ENCODE results near the gene SMC3. TPM values are rescaled to one million over a fixed set of nuclear protein-coding genes. Genes with fewer than 3 reads are reported as not detected.

The SMC3 gene
- total and polyA plus RNA-seq, 2 of the 4 experiments (the other 2 are of a cell fraction), result 15.0 to 15.2 TPM

DNA sequence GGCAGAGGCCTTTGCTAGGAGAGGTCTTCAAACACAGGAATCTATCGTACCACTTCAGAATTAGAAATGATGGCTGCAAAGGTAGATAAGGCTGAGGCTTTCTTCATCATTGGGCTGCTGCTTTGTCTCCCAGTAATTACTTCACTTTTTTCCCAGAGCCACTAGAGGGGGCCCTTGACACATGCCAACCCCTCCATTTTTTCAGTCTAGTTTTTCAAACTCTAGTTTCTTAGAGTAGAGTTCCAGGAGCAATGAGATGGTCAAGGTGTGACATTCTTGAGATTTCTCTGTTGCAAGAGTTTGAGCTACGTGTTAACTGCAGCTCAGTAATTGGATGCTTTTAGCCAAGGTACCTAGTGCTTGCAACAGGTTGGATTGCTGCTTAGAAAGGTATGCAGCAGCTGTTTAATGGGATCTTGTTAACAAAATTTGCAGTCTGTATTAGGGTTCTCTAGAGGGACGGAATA lies 42.8 kb downstream of the SMC3 start:
- in situ Hi-C loops (cut with MboI; ENCODE audit: low sequenced_read_pairs), result loop anchor here (5.0 to 10.0 kb wide), 3 partner anchors 62 to 1524 kb away; no protein-coding TSS in a partner anchor
- H3K9me1 ChIP-seq (ENCODE audit: insufficient read depth, low read length), result no peaks in the 10 kb centered on the region

More for the DNA sequence above, 42.8 kb downstream of the SMC3 start:
- no peak overlapping the region for H4K91ac ChIP-seq (ENCODE audit: insufficient read depth, low read depth, low read length)
- no peak overlapping the region for H2BK20ac ChIP-seq (ENCODE audit: low read depth, low read length)
- H2BK120ac ChIP-seq (ENCODE audit: low read depth, low read length), result no peak overlapping the region
- POLR2A ChIA-PET (ENCODE audit: unreplicated experiment), result no interaction called here
- peaks cover 6% of the 10 kb centered on the region for H3K4me1 ChIP-seq (ENCODE audit: control insufficient read depth, insufficient read depth, low read length)
- H2AK5ac ChIP-seq (ENCODE audit: low read depth, low read length), result no peak overlapping the region
- intact Hi-C loops (cut with micrococcal nuclease) (loop anchor here (1.0 to 5.0 kb wide), 7 partner anchors 62 to 1530 kb away; partner anchors contain the start of gene PDCD4), dilution Hi-C loops (cut with HindIII; ENCODE audit: low sequenced_read_pairs, unreplicated experiment) (no loop called here)
- H3K23ac ChIP-seq (ENCODE audit: low read depth, low read length), result no peak overlapping the region
- H3K4me2 ChIP-seq (ENCODE audit: low read depth, low read length), result no peak overlapping the region
- peak; percentile 82 for ATAC-seq (ENCODE audit: low read depth)
- no peaks in the 10 kb centered on the region for H4K20me1 ChIP-seq (ENCODE audit: insufficient read depth, low read length)
- H4K8ac ChIP-seq (ENCODE audit: low read depth in 2 of 2, low read length in 2 of 2), result no peak overlapping the region
- H3K9me3 ChIP-seq (ENCODE audit: control insufficient read depth, insufficient read depth, low read length), result no peaks in the 10 kb centered on the region
- CTCF ChIA-PET, result interaction anchor here (0.5 to 1.8 kb wide), 6 partner anchors 14 to 219 kb away, joined by 3 to 12 read pairs (median 3); no protein-coding TSS in a partner anchor
- TF ChIP-seq, protein P1, sequence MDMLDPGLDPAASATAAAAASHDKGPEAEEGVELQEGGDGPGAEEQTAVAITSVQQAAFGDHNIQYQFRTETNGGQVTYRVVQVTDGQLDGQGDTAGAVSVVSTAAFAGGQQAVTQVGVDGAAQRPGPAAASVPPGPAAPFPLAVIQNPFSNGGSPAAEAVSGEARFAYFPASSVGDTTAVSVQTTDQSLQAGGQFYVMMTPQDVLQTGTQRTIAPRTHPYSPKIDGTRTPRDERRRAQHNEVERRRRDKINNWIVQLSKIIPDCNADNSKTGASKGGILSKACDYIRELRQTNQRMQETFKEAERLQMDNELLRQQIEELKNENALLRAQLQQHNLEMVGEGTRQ (IDR thresholded peaks at IDR 0.05; ENCODE audit: low read depth, low read length), result no peak
- TF ChIP-seq, protein P2, sequence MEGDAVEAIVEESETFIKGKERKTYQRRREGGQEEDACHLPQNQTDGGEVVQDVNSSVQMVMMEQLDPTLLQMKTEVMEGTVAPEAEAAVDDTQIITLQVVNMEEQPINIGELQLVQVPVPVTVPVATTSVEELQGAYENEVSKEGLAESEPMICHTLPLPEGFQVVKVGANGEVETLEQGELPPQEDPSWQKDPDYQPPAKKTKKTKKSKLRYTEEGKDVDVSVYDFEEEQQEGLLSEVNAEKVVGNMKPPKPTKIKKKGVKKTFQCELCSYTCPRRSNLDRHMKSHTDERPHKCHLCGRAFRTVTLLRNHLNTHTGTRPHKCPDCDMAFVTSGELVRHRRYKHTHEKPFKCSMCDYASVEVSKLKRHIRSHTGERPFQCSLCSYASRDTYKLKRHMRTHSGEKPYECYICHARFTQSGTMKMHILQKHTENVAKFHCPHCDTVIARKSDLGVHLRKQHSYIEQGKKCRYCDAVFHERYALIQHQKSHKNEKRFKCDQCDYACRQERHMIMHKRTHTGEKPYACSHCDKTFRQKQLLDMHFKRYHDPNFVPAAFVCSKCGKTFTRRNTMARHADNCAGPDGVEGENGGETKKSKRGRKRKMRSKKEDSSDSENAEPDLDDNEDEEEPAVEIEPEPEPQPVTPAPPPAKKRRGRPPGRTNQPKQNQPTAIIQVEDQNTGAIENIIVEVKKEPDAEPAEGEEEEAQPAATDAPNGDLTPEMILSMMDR (conservative IDR thresholded peaks at IDR 0.05; ENCODE audit: low read depth, low read length), result peak; percentile 91
- TF ChIP-seq RAD21 (IDR thresholded peaks at IDR 0.05; ENCODE audit: low read length), result peak; percentile 94
- TF ChIP-seq CEBPB (IDR thresholded peaks at IDR 0.05; ENCODE audit: low read depth, low read length), result 0 out of 2 replicates have a peak, but pooled peaks have one; percentile 5
- no peak for TF ChIP-seq MXI1 (IDR thresholded peaks at IDR 0.05; ENCODE audit: borderline replicate concordance, low read depth, low read length)
- peak; percentile 86 for TF ChIP-seq SMC3 (IDR thresholded peaks at IDR 0.05; ENCODE audit: low read depth, low read length)
- no peak for TF ChIP-seq POLR2A (IDR thresholded peaks at IDR 0.05; ENCODE audit: low read depth, low read length)
- TF ChIP-seq NFE2L2 (IDR thresholded peaks at IDR 0.05; ENCODE audit: low read depth, low read length), result no peak
- no peak overlapping the region for H3K18ac ChIP-seq (ENCODE audit: low read depth, low read length)
- H2BK5ac ChIP-seq (ENCODE audit: low read depth, low read length, poor library complexity, severe bottlenecking), result no peak overlapping the region
- peaks cover 11% of the 10 kb centered on the region for H3K27me3 ChIP-seq (ENCODE audit: control insufficient read depth, insufficient read depth, low read length)
- H3K4me3 ChIP-seq (ENCODE audit: insufficient read depth, low read depth, low read length), result no peak overlapping the region
- DNase-seq, result peak; percentile 49
- H3K9ac ChIP-seq (ENCODE audit: low read depth, low read length), result no peak overlapping the region
- H3K79me1 ChIP-seq (ENCODE audit: low read depth in 1 of 2, low read length in 2 of 2), result no peaks in the 10 kb centered on the region
- no peak overlapping the region for H3K14ac ChIP-seq (replicated peaks; ENCODE audit: low read depth, low read length)
- H3K4ac ChIP-seq (ENCODE audit: low read depth, low read length), result no peak overlapping the region
- no peak overlapping the region for H2BK15ac ChIP-seq (ENCODE audit: low read depth, low read length)
- BruUV-seq (replicated peaks), result no TSS peak
- H2AK9ac ChIP-seq (replicated peaks; ENCODE audit: low read depth, low read length, poor library complexity), result no peak overlapping the region
- no peak overlapping the region for H3K56ac ChIP-seq (ENCODE audit: extremely low read depth, insufficient read depth, low read length)
- H3K27ac ChIP-seq (ENCODE audit: insufficient read depth, low read length), result no peak overlapping the region
- peaks cover 5% of the 10 kb centered on the region for H3K36me3 ChIP-seq (ENCODE audit: control insufficient read depth, insufficient read depth, low read length)
- no peak overlapping the region for H2AFZ ChIP-seq (replicated peaks; ENCODE audit: low read length, poor library complexity)
- WGBS, 2 experiments (ENCODE audit: extremely low coverage in 2 of 2, insufficient read length in 1 of 2), result 20% methylated on average over 2 of the region's 3 CpGs; no CpG with 5 or more reads in 1 of the 2 experiments
- H4K5ac ChIP-seq (ENCODE audit: low read depth, low read length), result no peak overlapping the region
